ENCODE results near the gene MALRD1. TPM values are rescaled to one million over a fixed set of nuclear protein-coding genes. Genes with fewer than 3 reads are reported as not detected.

The MALRD1 gene
- total RNA-seq, 1 donor from 2014 or later = 0.28 TPM

- no peak for TF ChIP-seq CTCF (IDR thresholded peaks at IDR 0.05; ENCODE audit: unreplicated experiment)
- no peak overlapping the region for H3K4me3 Mint-ChIP-seq (ENCODE audit: unreplicated experiment)
- no peaks in the 10 kb centered on the region for H3K36me3 Mint-ChIP-seq (ENCODE audit: low read depth, unreplicated experiment)
- no peaks in the 10 kb centered on the region for H3K27me3 Mint-ChIP-seq (ENCODE audit: unreplicated experiment)
- no peak overlapping the region for H3K27ac Mint-ChIP-seq (ENCODE audit: unreplicated experiment)
- no peaks in the 10 kb centered on the region for H3K4me1 Mint-ChIP-seq (ENCODE audit: unreplicated experiment)
- no peaks in the 10 kb centered on the region for H3K9me3 Mint-ChIP-seq (ENCODE audit: unreplicated experiment)
- no peak for DNase-seq (ENCODE audit: low spot score)
These were observed 531.4 kb downstream of the MALRD1 start for GRCh38 chr10:19579761-19580545.

DNA sequence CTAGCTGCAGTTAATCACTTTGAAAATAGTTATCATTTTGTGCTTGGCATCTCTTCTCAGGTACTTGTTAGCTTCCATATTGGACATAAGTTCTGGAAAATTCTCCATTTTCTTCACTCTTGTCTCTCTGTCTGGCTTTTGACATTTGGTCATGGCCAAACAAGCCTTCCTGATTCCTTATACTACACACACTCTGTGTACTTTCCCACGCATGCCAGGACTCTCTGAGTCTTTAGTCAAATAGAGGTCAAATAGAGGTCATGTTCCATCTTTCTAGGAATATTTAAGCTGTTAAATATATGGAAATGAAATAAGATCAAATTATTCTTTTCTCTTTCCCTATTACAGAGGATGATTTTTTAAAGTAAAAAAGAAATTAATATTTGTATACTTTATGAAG lies 532.1 kb downstream of the MALRD1 start:
- no peaks in the 10 kb centered on the region for H3K27me3 Mint-ChIP-seq (ENCODE audit: unreplicated experiment)
- no peak overlapping the region for H3K27ac Mint-ChIP-seq (ENCODE audit: unreplicated experiment)
- no peak overlapping the region for H3K4me3 Mint-ChIP-seq (ENCODE audit: unreplicated experiment)
- no peak for DNase-seq (ENCODE audit: low spot score)
- no peaks in the 10 kb centered on the region for H3K36me3 Mint-ChIP-seq (ENCODE audit: low read depth, unreplicated experiment)
- no peaks in the 10 kb centered on the region for H3K9me3 Mint-ChIP-seq (ENCODE audit: unreplicated experiment)
- no peak for TF ChIP-seq CTCF (IDR thresholded peaks at IDR 0.05; ENCODE audit: unreplicated experiment)
- no peaks in the 10 kb centered on the region for H3K4me1 Mint-ChIP-seq (ENCODE audit: unreplicated experiment)

- no peaks in the 10 kb centered on the region for H3K27me3 Mint-ChIP-seq (ENCODE audit: unreplicated experiment)
- H3K9me3 Mint-ChIP-seq (ENCODE audit: unreplicated experiment) = no peaks in the 10 kb centered on the region
- DNase-seq (ENCODE audit: low spot score) = no peak
- peaks cover 3% of the 10 kb centered on the region for H3K36me3 Mint-ChIP-seq (ENCODE audit: low read depth, unreplicated experiment)
- H3K27ac Mint-ChIP-seq (ENCODE audit: unreplicated experiment) = no peak overlapping the region
- no peaks in the 10 kb centered on the region for H3K4me1 Mint-ChIP-seq (ENCODE audit: unreplicated experiment)
- no peak overlapping the region for H3K4me3 Mint-ChIP-seq (ENCODE audit: unreplicated experiment)
- no peak for TF ChIP-seq CTCF (IDR thresholded peaks at IDR 0.05; ENCODE audit: unreplicated experiment)
These were observed 540.0 kb downstream of the MALRD1 start for GRCh38 chr10:19588608-19589007.

GRCh38 chr10:19592276-19592675 lies 543.7 kb downstream of the MALRD1 start:
- H3K27me3 Mint-ChIP-seq (ENCODE audit: unreplicated experiment) = no peaks in the 10 kb centered on the region
- H3K4me3 Mint-ChIP-seq (ENCODE audit: unreplicated experiment) = no peak overlapping the region
- H3K9me3 Mint-ChIP-seq (ENCODE audit: unreplicated experiment) = no peaks in the 10 kb centered on the region
- TF ChIP-seq CTCF (IDR thresholded peaks at IDR 0.05; ENCODE audit: unreplicated experiment) = no peak
- H3K27ac Mint-ChIP-seq (ENCODE audit: unreplicated experiment) = no peak overlapping the region
- H3K36me3 Mint-ChIP-seq (ENCODE audit: low read depth, unreplicated experiment) = peaks cover under 1% of the 10 kb centered on the region
- DNase-seq (ENCODE audit: low spot score) = no peak
- H3K4me1 Mint-ChIP-seq (ENCODE audit: unreplicated experiment) = no peaks in the 10 kb centered on the region

- no peak for TF ChIP-seq CTCF (IDR thresholded peaks at IDR 0.05; ENCODE audit: unreplicated experiment)
- H3K27me3 Mint-ChIP-seq (ENCODE audit: unreplicated experiment) = peaks cover 1% of the 10 kb centered on the region
- H3K36me3 Mint-ChIP-seq (ENCODE audit: low read depth, unreplicated experiment) = no peaks in the 10 kb centered on the region
- DNase-seq (ENCODE audit: low spot score) = no peak
- H3K4me1 Mint-ChIP-seq (ENCODE audit: unreplicated experiment) = no peaks in the 10 kb centered on the region
- H3K9me3 Mint-ChIP-seq (ENCODE audit: unreplicated experiment) = no peaks in the 10 kb centered on the region
- no peak overlapping the region for H3K27ac Mint-ChIP-seq (ENCODE audit: unreplicated experiment)
- H3K4me3 Mint-ChIP-seq (ENCODE audit: unreplicated experiment) = no peak overlapping the region
These were observed 546.7 kb downstream of the MALRD1 start for GRCh38 chr10:19595212-19595845.
